Neuron (in vitro differentiated cells): ENCODE measurements around the gene LMOD1.
"Not testable (repeated sequence)": the region's sequence is repeated elsewhere in the genome, so short reads cannot be mapped to it uniquely, and the experiment has no call there.

ENCODE experiments used
- H2AFZ ChIP-seq: one replicate; pipeline ENCODE4 v1.6.1; 2013; ENCODE audit warnings: low read depth, mild to moderate bottlenecking, inconsistent platforms, low read length, moderate library complexity
- H3K27me3 ChIP-seq: one replicate; pipeline ENCODE4 v1.6.1; 2013; ENCODE audit warnings: low read length; ENCODE audit not compliant: insufficient read depth
- H3K36me3 ChIP-seq: one replicate; pipeline ENCODE4 v1.6.1; 2013; ENCODE audit warnings: low read length; ENCODE audit not compliant: insufficient read depth
- H3K4me1 ChIP-seq: one replicate; pipeline ENCODE4 v1.6.1; 2013; ENCODE audit warnings: low read length; ENCODE audit not compliant: insufficient read depth
- H3K4me3 ChIP-seq: 2 replicates; pipeline ENCODE4 v1.5.1; 2013; ENCODE audit warnings: mild to moderate bottlenecking, low read length, moderate library complexity
- H3K9me3 ChIP-seq: one replicate; pipeline ENCODE4 v1.6.1; 2013; ENCODE audit warnings: low read length

Gene LMOD1

DNA sequence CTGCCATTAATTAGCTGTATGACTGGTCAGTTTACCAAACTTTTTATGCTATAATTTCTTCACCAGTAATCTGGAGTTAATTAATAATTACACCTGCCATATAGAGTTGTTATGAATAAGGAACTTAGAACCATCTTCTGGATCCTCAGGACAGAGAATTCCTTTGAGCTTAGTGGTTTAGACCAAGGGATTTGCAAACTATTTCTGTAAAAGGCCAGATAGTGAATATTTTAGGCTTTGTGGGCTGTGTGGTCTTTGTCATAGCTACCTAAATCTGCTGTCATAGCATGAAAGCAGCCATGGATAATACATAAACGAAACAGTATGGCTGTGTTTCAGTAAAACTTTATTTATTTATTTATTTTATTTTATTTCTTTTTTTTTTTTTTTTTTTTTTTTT lies 17.9 kb upstream of the LMOD1 start:
- Histone ChIP-seq H3K9me3 (no peaks in the 10 kb centered on the region), H3K27me3 (no peaks in the 10 kb centered on the region), H3K4me3 (no peak overlapping the region), H3K36me3 (peaks cover 69% of the 10 kb centered on the region), H2AFZ (no peak overlapping the region), H3K4me1 (no peaks in the 10 kb centered on the region)

DNA sequence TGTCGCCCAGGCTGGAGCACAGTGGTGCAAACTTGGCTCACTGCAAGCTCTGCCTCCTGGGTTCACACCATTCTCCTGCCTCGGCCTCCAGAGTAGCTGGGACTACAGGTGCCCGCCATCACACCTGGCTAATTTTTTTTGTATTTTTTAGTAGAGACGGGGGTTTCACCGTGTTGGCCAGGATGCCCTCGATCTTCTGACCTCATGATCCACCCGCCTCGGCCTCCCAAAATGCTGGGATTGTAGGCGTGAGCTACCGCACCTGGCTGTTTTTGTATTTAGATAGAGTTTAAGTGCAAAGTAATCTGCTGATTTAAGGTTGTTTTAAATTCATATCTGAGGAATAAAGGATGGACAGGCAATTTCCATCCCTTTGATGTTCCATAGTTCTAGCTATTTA lies 16.0 kb upstream of the LMOD1 start:
- not testable (repeated sequence) for H2AFZ ChIP-seq, H3K4me3 ChIP-seq, H3K9me3 ChIP-seq, H3K27me3 ChIP-seq, H3K4me1 ChIP-seq
- peaks cover 72% of the 10 kb centered on the region for H3K36me3 ChIP-seq

DNA sequence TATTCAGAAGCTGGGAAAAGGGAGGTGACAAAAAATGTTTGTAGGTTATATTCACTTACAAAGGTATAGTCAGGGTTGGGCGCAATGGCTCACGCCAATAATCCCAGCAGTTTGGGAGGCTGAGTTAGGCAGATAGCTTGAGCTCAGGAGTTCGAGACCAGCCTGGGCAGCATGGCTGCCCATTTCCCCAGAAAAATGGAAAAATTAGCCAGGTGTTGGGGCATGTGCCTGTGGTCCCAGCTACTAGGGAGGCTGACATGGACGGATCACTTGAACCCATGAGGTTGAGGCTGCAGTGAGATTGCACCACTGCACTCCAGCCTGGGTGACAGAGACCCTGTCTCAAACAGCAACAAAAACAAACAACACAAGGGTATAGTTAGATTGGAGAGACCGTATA lies 12.0 kb upstream of the LMOD1 start:
- Histone ChIP-seq H3K4me1 (peaks cover 6% of the 10 kb centered on the region), H2AFZ (no peak overlapping the region), H3K9me3 (no peaks in the 10 kb centered on the region), H3K36me3 (peaks cover 46% of the 10 kb centered on the region), H3K27me3 (no peaks in the 10 kb centered on the region), H3K4me3 (no peak overlapping the region)

DNA sequence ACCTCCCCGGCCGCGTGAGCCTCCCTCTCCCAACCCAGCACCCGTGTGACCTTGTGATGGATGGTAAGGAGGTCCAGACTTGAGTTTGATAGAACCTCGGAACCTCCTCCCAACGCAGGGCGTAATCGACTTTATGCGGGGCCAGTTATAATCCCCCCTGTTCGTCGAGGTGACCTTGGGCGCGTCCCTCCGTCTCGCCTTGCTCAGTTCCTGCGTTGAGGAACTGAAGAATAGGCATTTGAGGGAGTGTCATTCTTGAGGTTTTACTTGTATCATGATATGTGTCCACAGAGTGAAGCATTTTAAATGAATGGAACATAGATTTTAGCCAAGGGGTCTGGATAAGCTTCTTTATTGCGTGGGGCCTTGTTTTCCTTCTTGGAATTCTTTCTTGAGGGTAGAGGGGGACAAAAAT lies 9.4 kb upstream of the LMOD1 start:
- H3K9me3 ChIP-seq: no peaks in the 10 kb centered on the region
- H3K4me3 ChIP-seq: peak overlapping the region; percentile 92
- H2AFZ ChIP-seq: peak overlapping the region; percentile 62
- H3K36me3 ChIP-seq: peaks cover 26% of the 10 kb centered on the region
- peaks cover 6% of the 10 kb centered on the region for H3K4me1 ChIP-seq
- no peaks in the 10 kb centered on the region for H3K27me3 ChIP-seq

DNA sequence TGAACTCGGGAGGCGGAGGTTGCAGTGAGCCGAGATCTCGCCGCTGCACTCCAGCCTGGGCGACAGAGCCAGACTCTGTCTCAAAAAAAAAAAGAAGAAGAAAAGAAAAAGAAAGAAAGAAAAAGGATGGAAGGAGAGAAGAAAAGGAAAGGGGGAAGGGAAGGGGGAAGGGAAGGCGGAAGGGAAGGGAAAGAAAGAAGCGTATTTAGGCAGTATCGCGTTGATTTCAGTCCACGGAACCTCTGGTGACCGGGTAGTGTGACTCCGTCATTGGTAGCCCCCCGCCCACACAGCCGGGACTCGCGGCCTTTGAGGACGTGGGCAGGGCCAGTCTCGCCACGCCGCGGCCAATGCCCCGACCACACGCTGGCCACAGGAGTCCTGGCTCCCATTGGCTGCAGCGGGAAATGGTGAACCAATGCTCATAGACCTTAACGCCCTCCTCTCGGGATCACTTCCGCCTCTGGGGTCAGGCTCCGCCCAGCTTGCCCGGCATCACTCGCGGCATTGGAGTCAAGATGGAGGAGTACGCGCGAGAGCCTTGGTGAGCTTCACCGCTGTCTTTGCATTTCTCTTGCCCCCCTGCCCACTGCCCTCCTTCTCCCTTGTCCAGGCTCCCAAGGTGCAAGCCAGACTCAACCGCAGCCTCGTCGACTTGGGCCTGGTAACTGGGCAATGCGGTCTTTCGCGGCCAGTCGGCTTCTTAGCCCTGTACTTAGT lies 8.8 kb upstream of the LMOD1 start, which contains the start of gene TIMM17A:
TSS of gene TIMM17A (plus strand) at position 495 of the 720 bp plus-strand sequence. CDS start at position 519, 24 bp downstream.
- H3K4me1 ChIP-seq: peaks cover 6% of the 10 kb centered on the region
- H3K36me3 ChIP-seq: peaks cover 21% of the 10 kb centered on the region
- H3K9me3 ChIP-seq: no peaks in the 10 kb centered on the region
- peak within 1 kb of the TSS; percentile 92 for H3K4me3 ChIP-seq
- H2AFZ ChIP-seq: peak within 1 kb of the TSS; percentile 62
- peaks cover 2% of the 10 kb centered on the region for H3K27me3 ChIP-seq

DNA sequence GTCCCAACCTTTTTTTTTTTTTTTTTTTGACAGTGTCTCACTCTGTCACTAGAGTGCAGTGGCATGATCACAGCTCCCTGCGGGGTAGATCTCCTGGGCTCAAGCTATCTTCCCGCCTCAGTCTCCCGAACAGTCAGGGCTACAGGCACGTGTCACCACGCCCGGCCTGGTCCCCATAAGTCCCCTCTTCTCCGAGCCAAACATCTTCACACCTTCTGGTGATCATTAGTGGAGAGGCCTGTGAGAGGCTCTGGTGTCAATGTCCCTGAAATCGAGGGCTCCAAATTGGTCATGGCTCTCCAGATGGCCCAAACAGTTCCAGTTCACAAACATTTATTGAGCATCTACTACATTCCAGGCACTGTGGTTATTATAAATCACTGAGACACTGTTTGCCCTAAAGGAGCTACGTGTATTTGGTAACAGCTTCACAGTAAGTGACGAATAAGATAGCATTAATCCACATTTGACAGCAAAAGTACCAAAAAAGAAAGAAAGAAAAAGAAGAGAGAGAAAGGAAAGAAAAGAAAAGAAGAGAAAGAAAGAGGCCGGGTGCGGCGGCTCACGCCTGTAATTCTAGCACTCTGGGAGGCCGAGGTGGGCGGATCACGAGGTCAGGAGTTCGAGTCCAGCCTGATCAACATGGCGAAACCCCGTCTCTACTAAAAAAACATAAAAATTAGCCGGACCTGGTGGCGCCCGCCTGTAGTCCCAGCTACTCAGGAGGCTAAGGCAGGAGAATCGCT lies 8.1 kb upstream of the LMOD1 start:
- peaks cover 6% of the 10 kb centered on the region for H3K4me1 ChIP-seq
- peak overlapping the region; percentile 62 for H2AFZ ChIP-seq
- peaks cover 2% of the 10 kb centered on the region for H3K27me3 ChIP-seq
- H3K9me3 ChIP-seq: no peaks in the 10 kb centered on the region
- H3K4me3 ChIP-seq: peak overlapping the region; percentile 92
- H3K36me3 ChIP-seq: peaks cover 16% of the 10 kb centered on the region

DNA sequence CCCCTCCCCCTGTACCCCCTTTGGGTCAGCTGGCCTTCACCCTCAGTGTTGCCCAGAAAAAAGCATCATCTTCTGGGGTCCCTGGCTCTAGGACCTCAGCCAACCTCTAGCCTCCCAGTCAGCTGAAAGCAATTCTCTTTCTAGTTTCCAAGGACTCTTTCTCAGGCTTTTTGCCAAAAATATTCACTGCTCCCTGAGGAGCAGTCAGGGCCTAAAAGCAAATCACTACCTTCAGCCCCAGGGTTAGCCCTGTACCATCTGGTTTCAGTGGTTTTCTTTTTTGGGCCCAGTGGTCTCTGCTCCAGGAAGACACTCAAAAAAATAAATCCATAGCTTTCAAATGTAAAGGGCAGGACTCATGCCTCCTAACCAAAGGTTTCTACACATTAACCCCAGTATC lies 3.1 kb upstream of the LMOD1 start:
- no peak overlapping the region for H2AFZ ChIP-seq
- H3K9me3 ChIP-seq: no peaks in the 10 kb centered on the region
- H3K27me3 ChIP-seq: peaks cover 25% of the 10 kb centered on the region
- H3K4me3 ChIP-seq: no peak overlapping the region
- no peaks in the 10 kb centered on the region for H3K36me3 ChIP-seq
- H3K4me1 ChIP-seq: peaks cover 15% of the 10 kb centered on the region

DNA sequence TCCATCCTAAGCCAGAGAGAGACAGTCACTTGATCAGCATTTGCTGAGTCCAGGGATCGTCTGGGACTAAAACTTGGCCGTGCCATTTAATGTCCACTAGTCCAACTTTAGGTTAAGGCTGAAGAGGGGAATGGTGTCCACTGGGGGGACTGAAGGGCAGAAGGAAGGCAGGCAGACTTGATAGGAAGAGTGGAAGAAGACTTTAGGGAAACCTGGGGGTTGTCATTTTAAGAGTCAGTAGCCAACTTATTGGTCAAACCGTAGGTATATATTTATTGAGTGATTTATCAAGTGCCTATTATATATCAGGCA lies 1.3 kb upstream of the LMOD1 start:
- no peaks in the 10 kb centered on the region for H3K36me3 ChIP-seq
- no peak overlapping the region for H3K4me3 ChIP-seq
- no peaks in the 10 kb centered on the region for H3K9me3 ChIP-seq
- no peak overlapping the region for H2AFZ ChIP-seq
- peaks cover 38% of the 10 kb centered on the region for H3K27me3 ChIP-seq
- peaks cover 15% of the 10 kb centered on the region for H3K4me1 ChIP-seq

DNA sequence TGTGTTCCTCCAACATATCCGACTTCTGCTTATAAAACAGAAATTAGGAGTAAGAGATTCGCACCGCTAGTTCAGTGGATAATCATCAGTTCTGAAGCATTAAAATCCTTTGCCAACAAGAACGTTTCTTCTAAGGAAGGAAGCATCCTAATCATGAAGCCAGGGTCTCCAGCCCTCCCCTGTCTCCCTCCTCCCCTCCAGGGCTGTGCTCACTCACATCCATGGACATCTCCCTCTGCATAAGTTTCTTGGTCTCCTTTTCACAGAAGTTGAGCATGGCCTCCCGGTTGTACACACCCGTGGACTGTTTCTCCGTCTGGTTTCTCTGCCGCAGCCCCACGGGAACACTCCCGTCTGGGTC lies 505 bp downstream of the LMOD1 start:
- Histone ChIP-seq H3K36me3 (no peaks in the 10 kb centered on the region), H3K4me3 (peak overlapping the region; percentile 41), H2AFZ (peak overlapping the region; percentile 39), H3K9me3 (no peaks in the 10 kb centered on the region), H3K4me1 (peaks cover 25% of the 10 kb centered on the region), H3K27me3 (peaks cover 38% of the 10 kb centered on the region)

DNA sequence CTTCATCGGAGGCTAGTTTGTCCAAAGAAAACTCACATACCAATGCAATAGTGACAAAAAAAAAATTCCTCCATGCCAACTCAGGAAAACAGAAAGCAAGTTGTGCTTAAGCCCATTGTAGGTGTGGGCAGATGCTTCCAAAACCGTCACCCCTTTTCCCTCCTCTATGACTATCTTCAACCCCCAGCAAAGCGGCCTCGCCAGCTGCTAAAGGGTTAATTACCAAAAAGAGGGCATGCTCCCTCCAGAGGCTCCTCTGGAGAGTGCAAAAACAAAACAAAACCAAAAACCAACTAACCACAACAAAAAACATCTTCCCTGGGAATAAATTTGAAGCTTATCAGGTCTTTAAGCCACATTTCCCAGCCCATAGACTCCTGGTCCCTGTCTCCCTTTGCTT lies 1.2 kb downstream of the LMOD1 start:
- no peak overlapping the region for H3K4me3 ChIP-seq

DNA sequence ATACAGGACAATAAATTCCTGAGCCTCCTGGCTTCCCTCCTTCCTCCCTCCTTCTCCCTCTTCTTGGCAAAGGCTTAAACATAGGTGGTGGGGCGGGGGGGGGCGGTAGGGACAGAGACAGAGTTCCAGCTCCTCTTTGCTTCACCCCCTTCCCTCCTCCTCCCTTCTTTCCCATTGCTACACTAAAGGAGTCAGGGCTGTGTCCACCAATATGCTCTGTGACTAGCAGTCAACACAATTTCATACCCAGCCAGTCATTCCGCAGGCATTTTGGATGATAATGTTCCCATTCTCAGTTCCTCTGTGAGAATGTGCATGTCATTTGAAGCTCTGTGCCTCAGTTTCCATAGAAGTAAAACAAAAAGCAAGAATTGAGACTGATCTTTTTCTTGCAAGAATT lies 1.7 kb downstream of the LMOD1 start:
- Histone ChIP-seq H2AFZ (no peak overlapping the region), H3K9me3 (no peaks in the 10 kb centered on the region), H3K27me3 (peaks cover 38% of the 10 kb centered on the region), H3K36me3 (no peaks in the 10 kb centered on the region), H3K4me1 (peaks cover 25% of the 10 kb centered on the region), H3K4me3 (no peak overlapping the region)

More for the DNA sequence above, 1.2 kb downstream of the LMOD1 start:
- Histone ChIP-seq H2AFZ (no peak overlapping the region), H3K36me3 (no peaks in the 10 kb centered on the region), H3K27me3 (peaks cover 36% of the 10 kb centered on the region), H3K4me1 (peaks cover 25% of the 10 kb centered on the region), H3K9me3 (no peaks in the 10 kb centered on the region)

DNA sequence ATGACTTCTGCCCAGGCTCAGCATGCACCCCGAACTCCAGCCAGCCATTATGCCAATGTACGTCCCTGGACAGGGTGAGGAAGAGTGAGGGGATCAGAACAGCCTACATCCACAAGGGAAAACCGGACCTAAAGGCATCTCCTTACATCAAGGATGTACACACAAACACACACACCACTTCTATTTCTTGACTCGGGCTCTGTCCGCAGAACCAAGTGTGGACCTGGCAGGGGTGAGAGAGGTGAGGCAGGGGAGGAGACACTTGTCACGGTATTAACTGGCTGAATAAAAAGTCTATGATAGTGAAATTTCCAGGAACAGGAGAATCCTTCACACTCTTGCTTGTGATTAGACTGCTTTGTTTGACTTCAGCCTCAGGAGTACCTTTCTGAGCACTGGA lies 2.3 kb downstream of the LMOD1 start:
- peaks cover 40% of the 10 kb centered on the region for H3K27me3 ChIP-seq
- no peaks in the 10 kb centered on the region for H3K9me3 ChIP-seq
- H3K4me3 ChIP-seq: no peak overlapping the region
- no peak overlapping the region for H2AFZ ChIP-seq
- peaks cover 25% of the 10 kb centered on the region for H3K4me1 ChIP-seq
- no peaks in the 10 kb centered on the region for H3K36me3 ChIP-seq

DNA sequence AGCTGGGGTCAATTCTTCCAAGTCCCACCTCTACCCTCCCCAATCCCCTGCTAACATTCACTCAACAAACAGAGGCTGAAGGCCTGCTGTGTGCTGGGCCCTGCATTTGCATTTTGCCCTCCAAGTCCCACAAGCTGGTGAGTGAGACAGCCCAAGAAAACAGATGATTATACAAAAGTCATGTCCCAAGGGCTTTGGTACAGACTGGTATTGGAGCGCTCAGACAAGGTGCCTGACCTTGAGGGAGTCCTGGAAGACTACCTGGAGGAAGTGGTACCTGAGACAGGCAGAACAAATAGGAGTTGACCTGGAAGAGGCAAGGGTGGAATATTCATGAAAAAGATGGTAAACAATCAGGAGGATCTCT lies 4.2 kb downstream of the LMOD1 start:
- Histone ChIP-seq H2AFZ (peak overlapping the region; percentile 36), H3K4me3 (peak overlapping the region; percentile 29), H3K9me3 (no peaks in the 10 kb centered on the region), H3K4me1 (peaks cover 23% of the 10 kb centered on the region), H3K36me3 (no peaks in the 10 kb centered on the region), H3K27me3 (peaks cover 32% of the 10 kb centered on the region)
